OCI-LY1 (cell line): ENCODE results near the gene PNMA6E.

Experiments
- H2AFZ ChIP-seq: fragments of 200-600 bp; sonication (generic), shearing (Covaris generic); 2 replicates; pipeline ENCODE4 v1.6.0; 2014; ENCODE audit warnings: antibody characterized with exemption, mild to moderate bottlenecking, low read length
- H3F3A ChIP-seq: fragments of 200-600 bp; sonication (generic), shearing (Covaris generic); 2 replicates; pipeline ENCODE4 v1.6.0; 2014; ENCODE audit warnings: mild to moderate bottlenecking, antibody characterized with exemption, low read length, moderate library complexity; ENCODE audit not compliant: insufficient read depth
- H3K27ac ChIP-seq: fragments of 200-600 bp; sonication (generic); 2 replicates; pipeline ENCODE4 v1.5.1; 2014; ENCODE audit warnings: low read length, mixed run types, mild to moderate bottlenecking, low read depth; ENCODE audit not compliant: poor library complexity, severe bottlenecking
- H3K27me3 ChIP-seq: fragments of 200-600 bp; sonication (generic); 2 replicates; pipeline ENCODE4 v1.6.0; 2014; ENCODE audit warnings: antibody characterized with exemption, mild to moderate bottlenecking, low read length, moderate library complexity; ENCODE audit not compliant: insufficient read depth
- H3K36me3 ChIP-seq: fragments of 200-600 bp; sonication (generic); 2 replicates; pipeline ENCODE4 v1.6.1; 2014; ENCODE audit warnings: mild to moderate bottlenecking, antibody characterized with exemption, low read length, moderate library complexity, mixed read lengths; ENCODE audit not compliant: insufficient read depth
- H3K4me1 ChIP-seq: fragments of 200-600 bp; sonication (generic); 2 replicates; pipeline ENCODE4 v1.5.1; 2014; ENCODE audit warnings: mild to moderate bottlenecking, low read length, moderate library complexity; ENCODE audit not compliant: insufficient read depth, severe bottlenecking
- H3K4me2 ChIP-seq: fragments of 200-600 bp; sonication (generic), shearing (Covaris generic); 2 replicates; pipeline ENCODE4 v1.6.1; 2014; ENCODE audit warnings: low read length
- H3K4me3 ChIP-seq: fragments of 200-600 bp; sonication (generic); 2 replicates; pipeline ENCODE4 v1.5.1; 2014; ENCODE audit warnings: low read length, low read depth, mild to moderate bottlenecking, mixed read lengths; ENCODE audit not compliant: poor library complexity, severe bottlenecking
- H3K79me2 ChIP-seq: fragments of 200-600 bp; shearing (Covaris generic); 2 replicates; pipeline ENCODE4 v1.6.1; 2016; ENCODE audit warnings: mixed run types, low read length, mixed read lengths; ENCODE audit not compliant: insufficient read depth
- H3K9ac ChIP-seq: fragments of 200-600 bp; sonication (generic), shearing (Covaris generic); 2 replicates; pipeline ENCODE4 v1.6.1; 2014; ENCODE audit warnings: mild to moderate bottlenecking, low read length, mixed read lengths
- H3K9me2 ChIP-seq: fragments of 200-600 bp; sonication (generic), shearing (Covaris generic); 2 replicates; pipeline ENCODE4 v1.6.1; 2014; ENCODE audit warnings: low read depth, mild to moderate bottlenecking, low read length, mixed read lengths
- H3K9me3 ChIP-seq: fragments of 200-600 bp; shearing (Covaris generic); 2 replicates; pipeline ENCODE4 v1.6.1; 2014; ENCODE audit warnings: low read length, mixed read lengths
- H4K20me1 ChIP-seq: fragments of 200-600 bp; sonication (generic), shearing (Covaris generic); 2 replicates; pipeline ENCODE4 v1.6.0; 2016; ENCODE audit warnings: mild to moderate bottlenecking, low read length; ENCODE audit not compliant: insufficient read depth
- EZH2 ChIP-seq: fragments of 200-600 bp; sonication (generic), shearing (Covaris generic); IDR thresholded peaks from 2 replicates; pipeline ENCODE4 v1.8.0; 2017; ENCODE audit warnings: borderline replicate concordance, mixed run types, mild to moderate bottlenecking, antibody characterized with exemption, low read length, moderate library complexity, mixed read lengths
- TF ChIP-seq, protein P1 (sequence below): fragments of 200-600 bp; sonication (generic), shearing (Covaris generic); IDR thresholded peaks from 2 replicates; pipeline ENCODE4 v1.5.1; 2017; ENCODE audit warnings: mild to moderate bottlenecking, antibody characterized with exemption, low read length, moderate library complexity, mixed read lengths

Gene PNMA6E

GRCh38 chrX:153379508-153379907, 21.6 kb downstream of the PNMA6E start:
- Histone ChIP-seq H3K27ac (no peak overlapping the region), H3K4me2 (no peak overlapping the region), H3K79me2 (no peaks in the 10 kb centered on the region), H3K27me3 (no peaks in the 10 kb centered on the region), H3K9ac (no peak overlapping the region), H3K36me3 (no peaks in the 10 kb centered on the region), H3K4me1 (peaks cover 2% of the 10 kb centered on the region), H3K9me2 (no peaks in the 10 kb centered on the region), H3K9me3 (no peaks in the 10 kb centered on the region), H4K20me1 (no peaks in the 10 kb centered on the region), H3K4me3 (no peak overlapping the region), H2AFZ (no peak overlapping the region), H3F3A (no peaks in the 10 kb centered on the region)
- TF ChIP-seq EZH2: no peak
- TF ChIP-seq, protein P1, sequence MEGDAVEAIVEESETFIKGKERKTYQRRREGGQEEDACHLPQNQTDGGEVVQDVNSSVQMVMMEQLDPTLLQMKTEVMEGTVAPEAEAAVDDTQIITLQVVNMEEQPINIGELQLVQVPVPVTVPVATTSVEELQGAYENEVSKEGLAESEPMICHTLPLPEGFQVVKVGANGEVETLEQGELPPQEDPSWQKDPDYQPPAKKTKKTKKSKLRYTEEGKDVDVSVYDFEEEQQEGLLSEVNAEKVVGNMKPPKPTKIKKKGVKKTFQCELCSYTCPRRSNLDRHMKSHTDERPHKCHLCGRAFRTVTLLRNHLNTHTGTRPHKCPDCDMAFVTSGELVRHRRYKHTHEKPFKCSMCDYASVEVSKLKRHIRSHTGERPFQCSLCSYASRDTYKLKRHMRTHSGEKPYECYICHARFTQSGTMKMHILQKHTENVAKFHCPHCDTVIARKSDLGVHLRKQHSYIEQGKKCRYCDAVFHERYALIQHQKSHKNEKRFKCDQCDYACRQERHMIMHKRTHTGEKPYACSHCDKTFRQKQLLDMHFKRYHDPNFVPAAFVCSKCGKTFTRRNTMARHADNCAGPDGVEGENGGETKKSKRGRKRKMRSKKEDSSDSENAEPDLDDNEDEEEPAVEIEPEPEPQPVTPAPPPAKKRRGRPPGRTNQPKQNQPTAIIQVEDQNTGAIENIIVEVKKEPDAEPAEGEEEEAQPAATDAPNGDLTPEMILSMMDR: no peak

DNA sequence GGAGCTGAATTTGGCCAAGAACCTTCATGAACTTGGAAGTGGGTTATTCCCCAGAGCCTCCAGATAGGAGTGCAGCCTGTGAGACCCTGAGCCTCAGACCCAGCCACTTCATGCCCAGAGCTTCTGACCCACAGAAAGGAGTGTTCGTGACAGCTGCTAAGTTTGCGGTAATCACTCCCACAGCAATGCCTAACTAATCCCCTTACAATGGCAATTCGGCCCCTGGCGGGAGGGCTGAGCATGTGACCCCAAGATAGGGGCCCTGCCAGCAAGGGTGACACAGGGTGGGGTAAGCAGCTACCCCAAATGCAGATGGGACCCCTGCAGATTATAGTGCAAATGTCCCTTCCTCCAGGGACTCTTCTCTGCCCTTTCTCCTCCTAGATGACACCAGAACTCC, 22.5 kb downstream of the PNMA6E start:
- no peak overlapping the region for H2AFZ ChIP-seq
- no peak overlapping the region for H3K9ac ChIP-seq
- no peaks in the 10 kb centered on the region for H3K36me3 ChIP-seq
- no peaks in the 10 kb centered on the region for H3K27me3 ChIP-seq
- no peaks in the 10 kb centered on the region for H3K79me2 ChIP-seq
- TF ChIP-seq EZH2: no peak
- TF ChIP-seq, protein P1: no peak
- no peaks in the 10 kb centered on the region for H3F3A ChIP-seq
- no peak overlapping the region for H3K4me2 ChIP-seq
- no peak overlapping the region for H3K27ac ChIP-seq
- no peaks in the 10 kb centered on the region for H3K9me2 ChIP-seq
- H3K4me1 ChIP-seq: peaks cover 7% of the 10 kb centered on the region
- no peaks in the 10 kb centered on the region for H4K20me1 ChIP-seq
- no peak overlapping the region for H3K4me3 ChIP-seq
- no peaks in the 10 kb centered on the region for H3K9me3 ChIP-seq

- H3K9ac ChIP-seq: no peak overlapping the region
- no peaks in the 10 kb centered on the region for H3F3A ChIP-seq
- TF ChIP-seq, protein P1: no peak
- no peak for TF ChIP-seq EZH2
- H3K27me3 ChIP-seq: no peaks in the 10 kb centered on the region
- H3K4me3 ChIP-seq: no peak overlapping the region
- no peaks in the 10 kb centered on the region for H3K79me2 ChIP-seq
- H2AFZ ChIP-seq: no peak overlapping the region
- H4K20me1 ChIP-seq: no peaks in the 10 kb centered on the region
- H3K9me3 ChIP-seq: no peaks in the 10 kb centered on the region
- no peaks in the 10 kb centered on the region for H3K9me2 ChIP-seq
- H3K4me1 ChIP-seq: peaks cover 7% of the 10 kb centered on the region
- H3K4me2 ChIP-seq: no peak overlapping the region
- no peaks in the 10 kb centered on the region for H3K36me3 ChIP-seq
- H3K27ac ChIP-seq: no peak overlapping the region
Observed at GRCh38 chrX:153377727-153378126, 23.4 kb downstream of the PNMA6E start.
